Muscle layer of duodenum (tissue), 2 donors: ENCODE measurements around the gene HSDL1.
A peak's percentile ranks its signal among the peaks of the same experiment; 100 is the strongest.
"Not testable (repeated sequence)": the region's sequence is repeated elsewhere in the genome, so short reads cannot be mapped to it uniquely, and the experiment has no call there.

ENCODE experiments used
- H3K27ac ChIP-seq: one replicate; pipeline ENCODE4 v1.7.0; 2013; ENCODE audit warnings: mild to moderate bottlenecking, low read length
- H3K27me3 ChIP-seq: one replicate; pipeline ENCODE4 v1.7.0; 2013; ENCODE audit warnings: low read depth, mild to moderate bottlenecking, control low read depth, low read length
- H3K36me3 ChIP-seq, 2 donors: one replicate each; pipeline ENCODE4 v1.7.0; 2013; ENCODE audit warnings: low read length in 2 of 2, control low read depth in 1 of 2, mild to moderate bottlenecking in 1 of 2; ENCODE audit not compliant: insufficient read depth in 2 of 2, control insufficient read depth in 1 of 2
- H3K4me1 ChIP-seq, 2 donors: one replicate each; pipeline ENCODE4 v1.7.0; 2013; ENCODE audit warnings: low read length in 2 of 2, mild to moderate bottlenecking in 2 of 2, control low read depth in 1 of 2, moderate library complexity in 1 of 2; ENCODE audit not compliant: insufficient read depth in 2 of 2, control insufficient read depth in 1 of 2
- H3K4me3 ChIP-seq, 2 donors: one replicate each; pipeline ENCODE4 v1.7.0; 2013; ENCODE audit warnings: low read length in 2 of 2, low read depth in 1 of 2, mild to moderate bottlenecking in 1 of 2
- H3K9me3 ChIP-seq, 2 donors: one replicate each; pipeline ENCODE4 v1.7.0; 2013; ENCODE audit warnings: low read length in 2 of 2, control low read depth in 1 of 2, mild to moderate bottlenecking in 1 of 2; ENCODE audit not compliant: control insufficient read depth in 1 of 2
- donor health status: healthy.

HSDL1 gene

DNA sequence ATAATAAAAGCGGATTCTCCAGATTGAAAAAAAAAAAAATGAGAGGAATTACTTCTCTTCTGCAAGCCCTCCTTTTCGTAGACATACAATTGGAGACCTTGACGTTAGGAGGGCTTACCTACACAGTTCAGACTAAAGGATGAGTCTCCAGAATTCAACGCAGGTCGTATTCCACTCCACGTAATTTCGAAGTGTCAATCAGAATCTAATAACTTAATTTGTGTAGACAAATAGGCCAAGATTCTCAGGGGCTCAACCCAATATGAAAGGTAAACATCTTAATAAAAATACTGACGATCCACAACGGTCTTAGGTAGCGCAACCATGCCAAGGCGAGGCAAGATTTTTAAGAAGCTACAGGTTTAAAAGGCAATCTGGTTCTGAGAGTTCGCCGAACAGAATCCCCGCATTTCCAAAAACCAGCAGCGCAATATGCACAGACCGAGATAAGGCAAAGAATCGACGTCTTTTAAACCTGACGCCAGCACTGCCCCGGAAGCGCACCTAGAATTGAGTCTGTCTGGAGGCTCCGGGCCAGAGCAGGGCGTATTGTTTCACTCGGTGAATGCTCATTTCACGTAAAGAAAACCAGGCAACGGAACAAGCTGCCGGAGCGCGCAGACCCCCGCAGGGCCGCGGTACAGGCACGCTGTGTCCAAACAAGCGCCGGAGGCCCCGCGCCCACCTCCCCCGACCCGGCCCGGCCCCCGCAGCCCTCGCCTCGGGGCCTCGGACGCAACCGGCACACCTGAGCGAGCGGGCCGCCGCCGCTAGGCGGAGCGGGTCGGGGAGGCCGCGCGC lies 28.9 kb downstream of the HSDL1 start:
- H3K36me3 ChIP-seq, result no peaks in the 10 kb centered on the region
- H3K27me3 ChIP-seq, result no peaks in the 10 kb centered on the region
- H3K27ac ChIP-seq, result peak overlapping the region; percentile 89
- peaks cover 9 to 21% of the 10 kb centered on the region in 2 donors for H3K4me1 ChIP-seq
- H3K4me3 ChIP-seq, result peak overlapping the region; percentile 95
- no peaks in the 10 kb centered on the region for H3K9me3 ChIP-seq

DNA sequence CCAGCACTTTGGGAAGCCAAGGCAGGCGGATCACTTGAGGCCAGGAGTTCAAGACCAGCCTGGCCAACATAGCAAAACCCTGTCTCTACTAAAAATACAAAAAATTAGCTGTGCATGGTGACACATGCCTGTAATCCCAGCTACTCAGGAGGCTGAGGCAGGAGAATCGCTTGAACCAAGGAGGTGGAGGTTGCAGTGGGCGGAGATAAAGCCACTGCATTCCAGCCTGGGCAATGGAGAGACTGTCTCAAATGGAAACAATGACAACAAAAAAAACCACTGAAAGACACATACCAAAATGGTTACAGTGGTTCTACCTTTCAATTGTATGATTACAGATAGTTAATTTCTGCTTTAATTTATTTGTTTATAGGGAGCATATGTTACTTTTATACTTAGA lies 33.0 kb downstream of the HSDL1 start:
- not testable (repeated sequence) for H3K36me3 ChIP-seq, H3K27me3 ChIP-seq, H3K9me3 ChIP-seq, H3K27ac ChIP-seq, H3K4me3 ChIP-seq
- H3K4me1 ChIP-seq, result peaks cover 9 to 16% of the 10 kb centered on the region in 2 donors

- H3K36me3 ChIP-seq, result peaks cover 3 to 4% of the 10 kb centered on the region in 2 donors
- H3K27ac ChIP-seq, result no peak overlapping the region
- no peaks in the 10 kb centered on the region for H3K9me3 ChIP-seq
- H3K4me1 ChIP-seq, result peaks cover 9 to 16% of the 10 kb centered on the region in 2 donors
- H3K4me3 ChIP-seq, result no peak overlapping the region
- no peaks in the 10 kb centered on the region for H3K27me3 ChIP-seq
Measured at GRCh38 chr16:84111525-84111924, 33.5 kb downstream of the HSDL1 start.

GRCh38 chr16:84110527-84110926 lies 34.5 kb downstream of the HSDL1 start:
- H3K4me1 ChIP-seq, result peaks cover 4 to 12% of the 10 kb centered on the region in 2 donors
- peaks cover 4 to 5% of the 10 kb centered on the region in 2 donors for H3K36me3 ChIP-seq
- no peak overlapping the region for H3K27ac ChIP-seq

DNA sequence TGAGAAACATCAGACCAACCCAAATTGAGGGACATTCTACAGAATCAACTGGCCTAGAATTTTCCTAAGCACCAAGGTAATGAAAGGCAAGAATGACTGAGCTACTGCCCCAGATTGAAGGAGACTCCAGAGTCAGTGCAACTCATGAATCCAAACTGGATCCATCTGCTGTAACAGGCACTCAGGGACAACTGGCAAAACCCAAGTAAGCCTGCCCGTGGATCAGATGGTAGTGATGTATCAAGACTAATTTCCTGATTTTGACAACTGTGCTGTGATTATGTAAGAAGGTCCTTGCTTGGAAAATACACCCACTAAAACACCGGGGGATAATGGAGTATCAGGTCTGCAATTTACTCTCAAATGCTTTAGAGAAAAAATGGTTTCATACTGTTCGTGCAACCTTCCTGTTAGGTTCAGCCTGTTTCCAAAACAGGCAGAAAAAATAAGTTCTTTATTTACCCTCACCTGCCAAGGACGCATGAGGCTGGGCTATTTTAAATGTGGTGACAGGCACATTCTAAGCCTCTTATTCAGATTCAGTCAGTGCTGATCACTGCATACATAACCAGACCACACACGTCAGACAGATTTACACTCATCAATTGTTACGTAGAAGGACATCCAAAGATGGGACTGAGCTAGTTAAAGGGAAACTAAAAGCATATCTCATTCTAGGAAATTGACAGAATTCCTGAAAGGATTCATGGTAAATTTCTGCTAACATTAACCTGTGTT lies 35.2 kb downstream of the HSDL1 start:
- no peaks in the 10 kb centered on the region for H3K27me3 ChIP-seq
- peaks cover 0 to 4% of the 10 kb centered on the region in 2 donors for H3K4me1 ChIP-seq
- no peak overlapping the region for H3K27ac ChIP-seq

More at GRCh38 chr16:84110527-84110926, 34.5 kb downstream of the HSDL1 start:
- H3K4me3 ChIP-seq, result no peak overlapping the region
- H3K27me3 ChIP-seq, result no peaks in the 10 kb centered on the region
- no peaks in the 10 kb centered on the region for H3K9me3 ChIP-seq

GRCh38 chr16:84107921-84108320 lies 37.1 kb downstream of the HSDL1 start:
- H3K27me3 ChIP-seq, result no peaks in the 10 kb centered on the region
- no peak overlapping the region for H3K27ac ChIP-seq
- H3K4me3 ChIP-seq, result no peak overlapping the region
- no peaks in the 10 kb centered on the region for H3K4me1 ChIP-seq
- H3K36me3 ChIP-seq, result peaks cover 4 to 5% of the 10 kb centered on the region in 2 donors
- H3K9me3 ChIP-seq, result no peaks in the 10 kb centered on the region

More for the DNA sequence above, 35.2 kb downstream of the HSDL1 start:
- Histone ChIP-seq H3K36me3 (peaks cover 4 to 5% of the 10 kb centered on the region in 2 donors), H3K4me3 (no peak overlapping the region), H3K9me3 (no peaks in the 10 kb centered on the region)

- Histone ChIP-seq H3K9me3 (no peaks in the 10 kb centered on the region), H3K36me3 (peaks cover 4 to 12% of the 10 kb centered on the region in 2 donors), H3K27ac (no peak overlapping the region), H3K4me1 (no peaks in the 10 kb centered on the region), H3K4me3 (no peak overlapping the region), H3K27me3 (no peaks in the 10 kb centered on the region)
Measured at GRCh38 chr16:84105948-84106740, 38.8 kb downstream of the HSDL1 start.

DNA sequence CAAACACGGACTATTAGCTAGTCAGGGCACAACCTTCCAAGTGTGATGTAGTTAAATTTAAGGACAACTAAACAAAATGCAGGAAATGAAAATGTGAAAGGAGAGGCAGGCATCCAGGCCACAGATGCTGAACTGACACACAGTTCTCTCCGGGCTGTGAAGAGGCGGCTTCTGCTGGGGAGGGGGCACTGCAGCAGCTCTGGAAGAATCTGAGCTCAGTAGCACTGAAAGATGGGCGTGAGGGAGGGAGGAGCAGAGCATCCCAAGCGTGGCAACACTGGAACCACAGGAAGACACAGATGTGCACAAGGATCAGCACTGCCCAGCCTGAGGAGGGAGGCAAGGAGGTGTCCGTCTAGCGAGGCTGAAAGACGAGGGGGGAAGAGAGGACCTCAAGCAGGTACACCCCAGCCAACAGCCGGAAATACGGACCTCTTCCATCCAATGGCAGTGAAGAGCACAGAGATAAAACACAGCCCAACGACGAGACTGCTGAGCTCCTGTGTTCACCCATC lies 39.6 kb downstream of the HSDL1 start:
- peaks cover 0 to 15% of the 10 kb centered on the region in 2 donors for H3K36me3 ChIP-seq
- H3K4me3 ChIP-seq, result no peak overlapping the region
- no peaks in the 10 kb centered on the region for H3K9me3 ChIP-seq
- H3K27me3 ChIP-seq, result no peaks in the 10 kb centered on the region
- no peaks in the 10 kb centered on the region for H3K4me1 ChIP-seq
- H3K27ac ChIP-seq, result no peak overlapping the region

DNA sequence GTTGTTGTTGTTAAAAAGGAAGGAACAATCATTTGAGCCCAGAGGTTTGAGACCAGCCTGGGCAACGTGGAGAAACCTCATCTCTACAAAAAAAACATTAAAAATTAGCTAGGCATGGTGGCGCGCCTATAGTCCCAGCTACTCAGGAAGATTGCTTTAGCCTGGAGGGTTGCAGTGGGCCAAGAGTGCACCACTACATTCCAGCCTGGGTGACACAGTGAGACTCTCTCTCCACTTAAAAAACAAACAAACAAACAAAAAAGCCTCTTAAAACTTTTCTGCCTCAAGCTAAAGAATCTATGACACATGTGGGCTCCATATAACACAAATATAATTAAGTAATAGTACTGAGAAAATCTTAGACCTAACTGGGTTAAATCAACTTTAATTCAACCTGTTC lies 40.7 kb downstream of the HSDL1 start:
- Histone ChIP-seq H3K9me3 (no peaks in the 10 kb centered on the region), H3K4me1 (no peaks in the 10 kb centered on the region), H3K27ac (no peak overlapping the region), H3K27me3 (no peaks in the 10 kb centered on the region), H3K36me3 (peaks cover 0 to 23% of the 10 kb centered on the region in 2 donors), H3K4me3 (no peak overlapping the region)

DNA sequence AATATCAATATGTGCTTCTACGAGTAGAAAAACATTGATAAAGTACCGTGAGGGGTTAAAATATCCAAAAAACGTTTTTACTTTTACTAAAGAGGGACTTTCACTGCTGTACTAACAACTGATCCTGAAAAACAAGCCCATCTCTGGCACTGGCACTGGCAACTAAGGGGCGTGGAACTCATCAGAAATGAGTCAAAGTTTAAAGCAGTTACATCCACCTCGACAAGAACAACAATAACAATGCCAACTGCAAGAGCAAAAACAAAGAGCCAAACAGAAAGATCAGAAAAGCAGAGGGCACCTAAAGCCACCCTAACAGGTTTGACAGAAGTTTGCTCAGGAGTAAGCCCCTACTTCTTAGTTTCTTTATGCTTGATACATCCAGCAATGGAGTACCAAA lies 41.3 kb downstream of the HSDL1 start:
- no peaks in the 10 kb centered on the region for H3K9me3 ChIP-seq
- no peak overlapping the region for H3K27ac ChIP-seq
- H3K4me3 ChIP-seq, result no peak overlapping the region
- no peaks in the 10 kb centered on the region for H3K27me3 ChIP-seq
- no peaks in the 10 kb centered on the region for H3K4me1 ChIP-seq
- peaks cover 0 to 29% of the 10 kb centered on the region in 2 donors for H3K36me3 ChIP-seq

DNA sequence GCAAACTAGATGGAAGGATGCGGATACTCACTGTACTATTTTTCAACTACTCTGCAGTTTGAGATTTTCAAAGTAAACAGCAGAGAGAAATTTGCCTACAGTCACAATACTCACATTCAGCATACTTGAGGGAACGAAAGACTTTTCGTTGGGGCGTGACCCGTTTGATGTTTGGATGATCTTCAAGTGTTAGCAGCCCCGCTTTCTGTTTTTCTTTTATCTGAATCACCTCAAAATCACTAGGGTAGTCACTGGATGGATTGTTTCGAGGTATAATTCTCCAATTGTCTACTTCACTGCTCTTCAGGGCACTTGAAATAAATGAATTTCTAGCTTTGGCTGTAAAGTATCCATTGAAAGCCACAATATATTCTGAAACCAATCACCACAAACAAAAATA lies 46.0 kb downstream of the HSDL1 start:
- H3K9me3 ChIP-seq, result no peaks in the 10 kb centered on the region
- H3K27ac ChIP-seq, result no peak overlapping the region
- no peak overlapping the region for H3K4me3 ChIP-seq
- peaks cover 26 to 57% of the 10 kb centered on the region in 2 donors for H3K36me3 ChIP-seq
- H3K4me1 ChIP-seq, result no peaks in the 10 kb centered on the region
- H3K27me3 ChIP-seq, result no peaks in the 10 kb centered on the region
